Measurements from ENCODE around the gene NWD2. TPM values are rescaled to one million over a fixed set of nuclear protein-coding genes. Genes with fewer than 3 reads are reported as not detected.

NWD2 gene
- total and polyA plus RNA-seq, 2 donors (not counting 1 experiment from before 2014, with no cell fraction given) = not detected

DNA sequence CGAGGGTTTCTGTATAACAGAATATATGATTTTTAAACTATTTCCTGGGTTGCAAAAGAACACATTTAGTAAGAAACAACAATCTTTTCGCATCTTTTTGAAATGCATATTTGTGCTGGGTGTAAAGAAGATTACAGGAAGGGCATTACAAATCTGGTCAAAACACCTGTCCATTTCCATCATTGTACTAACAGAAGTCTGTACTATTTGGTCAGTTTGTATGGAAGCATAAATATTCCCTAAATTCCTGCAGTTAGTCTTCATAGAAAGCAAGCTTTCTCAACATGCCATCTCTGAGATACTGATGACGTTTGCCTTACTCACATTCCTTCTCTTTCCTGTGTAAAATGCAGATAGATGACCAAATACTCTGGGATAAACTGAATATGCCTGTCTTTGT, 203.3 kb downstream of the NWD2 start:
- no peak overlapping the region for H3K4me3 ChIP-seq (replicated peaks in 1 of 4; ENCODE audit: control extremely low read depth in 1 of 4, insufficient read depth in 1 of 4, low read depth in 3 of 4, low read length in 4 of 4)
- H3K9ac ChIP-seq (ENCODE audit: insufficient read depth, low read length) = no peak overlapping the region
- no peak overlapping the region for H2AFZ ChIP-seq (ENCODE audit: low read length)
- no peak for DNase-seq (ENCODE audit: low read depth in 2 of 2)
- H3K9me3 ChIP-seq (ENCODE audit: control insufficient read depth, insufficient read depth, low read depth, low read length) = no peaks in the 10 kb centered on the region
- H3K4me2 ChIP-seq (ENCODE audit: extremely low read depth, insufficient read depth, low read length) = no peak overlapping the region
- H3K27ac ChIP-seq (ENCODE audit: insufficient read depth, low read length) = no peak overlapping the region
- no peaks in the 10 kb centered on the region for H4K20me1 ChIP-seq (ENCODE audit: control insufficient read depth, extremely low read depth, insufficient read depth, low read length)
- H3K27me3 ChIP-seq (ENCODE audit: control insufficient read depth, insufficient read depth, low read length) = peaks cover 3% of the 10 kb centered on the region
- no peaks in the 10 kb centered on the region for H3K4me1 ChIP-seq (ENCODE audit: control insufficient read depth, extremely low read depth, insufficient read depth, low read length)
- no peak for TF ChIP-seq EZH2 (IDR thresholded peaks at IDR 0.05; ENCODE audit: low read length, missing control alignments)
- TF ChIP-seq, protein P1, sequence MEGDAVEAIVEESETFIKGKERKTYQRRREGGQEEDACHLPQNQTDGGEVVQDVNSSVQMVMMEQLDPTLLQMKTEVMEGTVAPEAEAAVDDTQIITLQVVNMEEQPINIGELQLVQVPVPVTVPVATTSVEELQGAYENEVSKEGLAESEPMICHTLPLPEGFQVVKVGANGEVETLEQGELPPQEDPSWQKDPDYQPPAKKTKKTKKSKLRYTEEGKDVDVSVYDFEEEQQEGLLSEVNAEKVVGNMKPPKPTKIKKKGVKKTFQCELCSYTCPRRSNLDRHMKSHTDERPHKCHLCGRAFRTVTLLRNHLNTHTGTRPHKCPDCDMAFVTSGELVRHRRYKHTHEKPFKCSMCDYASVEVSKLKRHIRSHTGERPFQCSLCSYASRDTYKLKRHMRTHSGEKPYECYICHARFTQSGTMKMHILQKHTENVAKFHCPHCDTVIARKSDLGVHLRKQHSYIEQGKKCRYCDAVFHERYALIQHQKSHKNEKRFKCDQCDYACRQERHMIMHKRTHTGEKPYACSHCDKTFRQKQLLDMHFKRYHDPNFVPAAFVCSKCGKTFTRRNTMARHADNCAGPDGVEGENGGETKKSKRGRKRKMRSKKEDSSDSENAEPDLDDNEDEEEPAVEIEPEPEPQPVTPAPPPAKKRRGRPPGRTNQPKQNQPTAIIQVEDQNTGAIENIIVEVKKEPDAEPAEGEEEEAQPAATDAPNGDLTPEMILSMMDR (conservative IDR thresholded peaks at IDR 0.05 in 1 of 2, IDR thresholded peaks at IDR 0.05 in 1 of 2; ENCODE audit: low read depth in 1 of 2, low read length in 2 of 2) = no peak
- H3K79me2 ChIP-seq (ENCODE audit: control insufficient read depth, insufficient read depth, low read length) = no peaks in the 10 kb centered on the region
- H3K36me3 ChIP-seq (ENCODE audit: control insufficient read depth, insufficient read depth, low read length) = no peaks in the 10 kb centered on the region

DNA sequence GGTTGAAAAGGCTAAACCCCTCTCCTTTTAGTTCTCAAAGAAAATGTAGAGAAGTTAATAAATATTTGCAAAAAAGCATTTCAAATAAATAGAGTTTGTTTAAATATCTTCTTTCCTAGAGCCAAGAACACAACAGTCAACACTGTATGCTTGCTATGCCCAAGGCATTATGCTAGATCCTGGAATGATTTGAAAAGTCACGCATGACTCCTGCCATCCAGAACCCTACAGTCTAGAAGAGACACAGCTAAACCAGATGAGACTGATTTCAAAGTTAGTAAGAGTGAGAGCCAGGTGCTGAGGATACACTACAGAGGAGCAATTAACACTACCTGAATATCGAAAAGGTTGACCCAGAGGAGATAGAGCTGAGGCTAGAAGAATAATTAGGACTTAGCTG, 205.8 kb downstream of the NWD2 start:
- TF ChIP-seq EZH2 (IDR thresholded peaks at IDR 0.05; ENCODE audit: low read length, missing control alignments) = no peak
- TF ChIP-seq, protein P1 (conservative IDR thresholded peaks at IDR 0.05 in 1 of 2, IDR thresholded peaks at IDR 0.05 in 1 of 2; ENCODE audit: low read depth in 1 of 2, low read length in 2 of 2) = no peak
- no peaks in the 10 kb centered on the region for H3K79me2 ChIP-seq (ENCODE audit: control insufficient read depth, insufficient read depth, low read length)
- no peaks in the 10 kb centered on the region for H3K4me1 ChIP-seq (ENCODE audit: control insufficient read depth, extremely low read depth, insufficient read depth, low read length)
- no peak overlapping the region for H3K9ac ChIP-seq (ENCODE audit: insufficient read depth, low read length)
- no peaks in the 10 kb centered on the region for H4K20me1 ChIP-seq (ENCODE audit: control insufficient read depth, extremely low read depth, insufficient read depth, low read length)
- no peak overlapping the region for H3K4me3 ChIP-seq (replicated peaks in 1 of 4; ENCODE audit: control extremely low read depth in 1 of 4, insufficient read depth in 1 of 4, low read depth in 3 of 4, low read length in 4 of 4)
- DNase-seq (ENCODE audit: low read depth in 2 of 2) = no peak
- H3K9me3 ChIP-seq (ENCODE audit: control insufficient read depth, insufficient read depth, low read depth, low read length) = no peaks in the 10 kb centered on the region
- H3K27ac ChIP-seq (ENCODE audit: insufficient read depth, low read length) = no peak overlapping the region
- H3K4me2 ChIP-seq (ENCODE audit: extremely low read depth, insufficient read depth, low read length) = no peak overlapping the region
- peaks cover 17% of the 10 kb centered on the region for H3K27me3 ChIP-seq (ENCODE audit: control insufficient read depth, insufficient read depth, low read length)
- H2AFZ ChIP-seq (ENCODE audit: low read length) = no peak overlapping the region
- H3K36me3 ChIP-seq (ENCODE audit: control insufficient read depth, insufficient read depth, low read length) = no peaks in the 10 kb centered on the region

DNA sequence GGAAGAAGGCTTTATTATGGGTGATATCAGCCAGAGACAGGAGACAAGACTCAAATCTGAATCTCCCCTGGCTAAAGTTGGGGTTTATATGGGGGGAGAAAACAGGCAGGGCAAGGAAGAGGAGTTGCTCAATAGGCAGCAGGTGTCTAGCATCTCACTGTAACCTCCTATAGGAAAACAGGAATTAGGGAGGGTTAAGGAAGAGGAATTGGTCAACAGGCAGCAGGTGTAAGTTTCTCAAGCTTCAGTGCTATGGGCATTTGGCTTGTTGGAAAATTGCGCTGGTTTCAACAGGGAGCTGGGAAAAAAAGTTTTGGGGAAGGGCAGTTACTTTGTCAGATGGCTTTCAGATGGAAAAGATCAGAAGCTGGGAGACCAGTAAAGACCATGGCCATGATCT, 206.4 kb downstream of the NWD2 start:
- no peak for DNase-seq (ENCODE audit: low read depth in 2 of 2)

More for the DNA sequence above, 206.4 kb downstream of the NWD2 start:
- Histone ChIP-seq H3K4me3 (replicated peaks in 1 of 4; ENCODE audit: control extremely low read depth in 1 of 4, insufficient read depth in 1 of 4, low read depth in 3 of 4, low read length in 4 of 4) (no peak overlapping the region), H3K4me1 (ENCODE audit: control insufficient read depth, extremely low read depth, insufficient read depth, low read length) (no peaks in the 10 kb centered on the region), H3K4me2 (ENCODE audit: extremely low read depth, insufficient read depth, low read length) (no peak overlapping the region), H3K9me3 (ENCODE audit: control insufficient read depth, insufficient read depth, low read depth, low read length) (no peaks in the 10 kb centered on the region), H3K27me3 (ENCODE audit: control insufficient read depth, insufficient read depth, low read length) (peaks cover 17% of the 10 kb centered on the region), H3K27ac (ENCODE audit: insufficient read depth, low read length) (no peak overlapping the region), H3K36me3 (ENCODE audit: control insufficient read depth, insufficient read depth, low read length) (no peaks in the 10 kb centered on the region), H3K9ac (ENCODE audit: insufficient read depth, low read length) (no peak overlapping the region), H4K20me1 (ENCODE audit: control insufficient read depth, extremely low read depth, insufficient read depth, low read length) (no peaks in the 10 kb centered on the region), H2AFZ (ENCODE audit: low read length) (no peak overlapping the region), H3K79me2 (ENCODE audit: control insufficient read depth, insufficient read depth, low read length) (no peaks in the 10 kb centered on the region)
- TF ChIP-seq, protein P1 (conservative IDR thresholded peaks at IDR 0.05 in 1 of 2, IDR thresholded peaks at IDR 0.05 in 1 of 2; ENCODE audit: low read depth in 1 of 2, low read length in 2 of 2) = no peak
- TF ChIP-seq EZH2 (IDR thresholded peaks at IDR 0.05; ENCODE audit: low read length, missing control alignments) = no peak

Measured in fibroblast of lung (primary cell).